HepG2 (cell line): ENCODE measurements around the gene SLC17A5. TPM values are rescaled to one million over a fixed set of nuclear protein-coding genes. Genes with fewer than 3 reads are reported as not detected.
A peak's percentile ranks its signal among the peaks of the same experiment; 100 is the strongest.

ENCODE experiments used
- AGO1 ChIP-seq: fragments of 200-400 bp; formaldehyde crosslinking; IDR thresholded peaks from 2 replicates; pipeline ENCODE4 v1.6.1; 2017; ENCODE audit warnings: mild to moderate bottlenecking, low read depth, low read length, moderate library complexity; ENCODE audit not compliant: poor library complexity, severe bottlenecking
- AKAP8 ChIP-seq: sonication (generic); formaldehyde crosslinking; IDR thresholded peaks from 2 replicates; pipeline ENCODE4 v1.5.1; 2020; ENCODE audit warnings: mild to moderate bottlenecking, missing genetic modification reagents
- ARNT ChIP-seq: fragments of 450-650 bp; IDR thresholded peaks from 2 replicates; pipeline ENCODE4 v1.6.1; 2017
- ATRX ChIP-seq: sonication (generic); formaldehyde crosslinking; IDR thresholded peaks from 2 replicates; pipeline ENCODE4 v1.4.0; 2020; ENCODE audit warnings: missing genetic modification reagents, borderline replicate concordance
- MAF1 ChIP-seq: sonication (generic); formaldehyde crosslinking; IDR thresholded peaks from 2 replicates; pipeline ENCODE4 v1.5.0; 2020; ENCODE audit warnings: missing genetic modification reagents, borderline replicate concordance
- NKX3-1 ChIP-seq: sonication (generic); formaldehyde crosslinking; IDR thresholded peaks from 2 replicates; pipeline ENCODE4 v1.5.0; 2020; ENCODE audit warnings: missing genetic modification reagents
- PAF1 ChIP-seq: IDR thresholded peaks from 2 replicates; pipeline ENCODE4 v1.6.1; 2016; ENCODE audit warnings: missing genetic modification reagents, missing compliant biosample characterization
- XRCC5 ChIP-seq: fragments of 200-400 bp; formaldehyde crosslinking; optimal IDR thresholded peaks from 2 replicates; pipeline ENCODE3; 2017; ENCODE audit warnings: mild to moderate bottlenecking, low read length
- ZBTB42 ChIP-seq: sonication (generic); formaldehyde crosslinking; IDR thresholded peaks from 2 replicates; pipeline ENCODE4 v1.5.0; 2020; ENCODE audit warnings: mild to moderate bottlenecking, missing genetic modification reagents
- ZFX ChIP-seq: sonication (generic); formaldehyde crosslinking; IDR thresholded peaks from 2 replicates; pipeline ENCODE4 v1.4.0; 2020; ENCODE audit warnings: mild to moderate bottlenecking, low read depth, missing genetic modification reagents, moderate library complexity
- ZKSCAN5 ChIP-seq: sonication (generic); formaldehyde crosslinking; IDR thresholded peaks from 2 replicates; pipeline ENCODE4 v1.5.1; 2020; ENCODE audit warnings: mild to moderate bottlenecking, missing genetic modification reagents
- ZNF274 ChIP-seq: sonication (generic); formaldehyde crosslinking; IDR thresholded peaks from 2 replicates; pipeline ENCODE4 v1.5.1; 2020; ENCODE audit warnings: mild to moderate bottlenecking, missing genetic modification reagents
- ZNF331 ChIP-seq: sonication (generic); formaldehyde crosslinking; IDR thresholded peaks from 2 replicates; pipeline ENCODE4 v1.4.0; 2020; ENCODE audit warnings: missing genetic modification reagents
- ZNF446 ChIP-seq: sonication (generic); formaldehyde crosslinking; IDR thresholded peaks from 2 replicates; pipeline ENCODE4 v1.5.0; 2020; ENCODE audit warnings: mild to moderate bottlenecking, missing genetic modification reagents
- ZNF468 ChIP-seq: sonication (generic); formaldehyde crosslinking; IDR thresholded peaks from 2 replicates; pipeline ENCODE4 v1.8.0; 2022; ENCODE audit warnings: mild to moderate bottlenecking, moderate library complexity, missing genetic modification reagents
- ZNF513 ChIP-seq: sonication (generic); formaldehyde crosslinking; conservative IDR thresholded peaks from 2 replicates; pipeline ENCODE4 v1.5.0; 2020; ENCODE audit warnings: missing genetic modification reagents
- ZNF597 ChIP-seq: sonication (generic); formaldehyde crosslinking; IDR thresholded peaks from 2 replicates; pipeline ENCODE4 v1.5.0; 2020; ENCODE audit warnings: missing genetic modification reagents
- polyA plus RNA-seq, 8 experiments: library from polyadenylated mRNA; depleted of rRNA in 3 of 8; stranded (reverse) in 7 of 8; unstranded in 1 of 8; fragments of >200 nt; fragmentation: Illumina TruSeq in 4 of 8; extraction: Trizol in 4 of 8; gene quantifications; 2 replicates each; pipeline versions ENCODE4 v1.2.1 to v1.2.3, GENCODE V29; 2011 to 2016; ENCODE audit warnings: low read depth in 4 of 8, missing spikeins in 1 of 8, mixed read lengths in 1 of 8; ENCODE audit not compliant: insufficient read depth in 1 of 8
- total RNA-seq, 5 experiments: library from RNA; depleted of rRNA; stranded (reverse); fragments of >200 nt; fragmentation: Illumina TruSeq; extraction: Trizol; gene quantifications; 2 replicates each; pipeline ENCODE4 v1.2.3, GENCODE V29; 2016; ENCODE audit warnings: low read depth in 1 of 5
- TF ChIP-seq, protein P1 (sequence below): sonication (generic); formaldehyde crosslinking; IDR thresholded peaks from 2 replicates; pipeline ENCODE4 v1.4.0; 2020; ENCODE audit warnings: missing genetic modification reagents
- TF ChIP-seq, protein P2 (sequence below), 2 experiments: sonication (generic) in 1 of 2; formaldehyde crosslinking in 1 of 2; IDR thresholded peaks; 2 replicates each; pipeline versions ENCODE4 v1.4.0 to v1.6.1; 2016 to 2020; ENCODE audit warnings: borderline replicate concordance in 1 of 2, low read depth in 1 of 2, mild to moderate bottlenecking in 1 of 2, missing genetic modification reagents in 1 of 2

The SLC17A5 gene
- total and polyA plus RNA-seq, 2 of the 13 experiments (the other 11 are each of a cell fraction or from before 2014, with no cell fraction given) = 18.3 to 20.5 TPM

DNA sequence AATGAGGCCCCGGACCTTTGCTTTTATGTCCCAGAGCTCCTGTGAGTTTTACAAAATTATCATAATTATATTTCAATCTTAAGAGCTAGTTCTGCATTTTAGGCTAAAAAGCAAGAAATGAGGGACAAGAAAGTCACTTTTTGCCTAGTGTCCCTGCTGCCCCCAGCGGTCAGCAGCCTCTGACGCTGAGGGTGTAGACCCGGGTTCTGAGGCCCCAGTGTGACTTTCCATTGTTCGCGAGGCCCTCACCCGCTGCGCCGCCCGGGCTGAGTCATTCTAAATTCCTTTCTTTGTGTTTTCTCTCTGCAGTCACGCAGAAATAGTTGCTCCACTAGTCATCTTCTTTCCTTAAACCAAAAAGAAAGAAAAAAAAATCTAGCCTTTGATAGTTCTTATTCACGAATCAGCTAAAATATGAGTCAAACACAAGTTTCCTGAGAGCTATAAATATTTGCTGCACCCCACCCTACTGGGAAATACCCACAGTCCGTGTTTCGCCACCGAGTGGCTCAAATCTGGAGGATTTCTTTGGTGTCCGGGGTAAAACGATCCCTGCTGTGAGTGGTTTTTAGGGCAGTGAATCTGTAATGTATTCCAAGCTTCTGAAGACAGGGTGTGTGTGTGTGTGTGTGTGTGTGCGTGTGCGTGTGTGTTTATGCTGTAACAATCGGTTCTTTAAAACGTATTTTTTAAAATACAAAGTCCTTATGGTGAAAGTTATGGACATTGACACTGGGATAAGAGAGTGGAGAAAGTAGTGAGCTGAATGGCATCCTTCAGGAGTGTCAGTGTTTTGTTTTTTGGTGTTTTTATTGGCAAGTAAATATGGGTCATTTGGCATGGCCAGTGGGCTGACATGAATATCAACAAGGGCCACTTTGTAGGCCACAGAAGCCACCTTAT, 73.3 kb downstream of the SLC17A5 start (continued):
- TF ChIP-seq ZNF597 (CRISPR knock-in tag) (no peak), NKX3-1 (CRISPR knock-in tag) (no peak), ZNF446 (no peak), XRCC5 (peak; percentile 75), AKAP8 (CRISPR knock-in tag) (no peak), ZKSCAN5 (CRISPR knock-in tag) (no peak), MAF1 (no peak), ATRX (no peak), ZFX (peak; percentile 61), ZNF513 (no peak), PAF1 (CRISPR knock-in tag) (no peak), ZNF331 (CRISPR knock-in tag) (peak; percentile 45; the same call in 1 of the 2 replicates), ARNT (no peak), ZNF274 (CRISPR knock-in tag) (no peak), ZNF468 (CRISPR knock-in tag) (no peak), AGO1 (no peak), ZBTB42 (CRISPR knock-in tag) (no peak)
- TF ChIP-seq, protein P1, sequence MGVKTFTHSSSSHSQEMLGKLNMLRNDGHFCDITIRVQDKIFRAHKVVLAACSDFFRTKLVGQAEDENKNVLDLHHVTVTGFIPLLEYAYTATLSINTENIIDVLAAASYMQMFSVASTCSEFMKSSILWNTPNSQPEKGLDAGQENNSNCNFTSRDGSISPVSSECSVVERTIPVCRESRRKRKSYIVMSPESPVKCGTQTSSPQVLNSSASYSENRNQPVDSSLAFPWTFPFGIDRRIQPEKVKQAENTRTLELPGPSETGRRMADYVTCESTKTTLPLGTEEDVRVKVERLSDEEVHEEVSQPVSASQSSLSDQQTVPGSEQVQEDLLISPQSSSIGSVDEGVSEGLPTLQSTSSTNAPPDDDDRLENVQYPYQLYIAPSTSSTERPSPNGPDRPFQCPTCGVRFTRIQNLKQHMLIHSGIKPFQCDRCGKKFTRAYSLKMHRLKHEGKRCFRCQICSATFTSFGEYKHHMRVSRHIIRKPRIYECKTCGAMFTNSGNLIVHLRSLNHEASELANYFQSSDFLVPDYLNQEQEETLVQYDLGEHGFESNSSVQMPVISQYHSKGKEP = no peak
- TF ChIP-seq, protein P2, sequence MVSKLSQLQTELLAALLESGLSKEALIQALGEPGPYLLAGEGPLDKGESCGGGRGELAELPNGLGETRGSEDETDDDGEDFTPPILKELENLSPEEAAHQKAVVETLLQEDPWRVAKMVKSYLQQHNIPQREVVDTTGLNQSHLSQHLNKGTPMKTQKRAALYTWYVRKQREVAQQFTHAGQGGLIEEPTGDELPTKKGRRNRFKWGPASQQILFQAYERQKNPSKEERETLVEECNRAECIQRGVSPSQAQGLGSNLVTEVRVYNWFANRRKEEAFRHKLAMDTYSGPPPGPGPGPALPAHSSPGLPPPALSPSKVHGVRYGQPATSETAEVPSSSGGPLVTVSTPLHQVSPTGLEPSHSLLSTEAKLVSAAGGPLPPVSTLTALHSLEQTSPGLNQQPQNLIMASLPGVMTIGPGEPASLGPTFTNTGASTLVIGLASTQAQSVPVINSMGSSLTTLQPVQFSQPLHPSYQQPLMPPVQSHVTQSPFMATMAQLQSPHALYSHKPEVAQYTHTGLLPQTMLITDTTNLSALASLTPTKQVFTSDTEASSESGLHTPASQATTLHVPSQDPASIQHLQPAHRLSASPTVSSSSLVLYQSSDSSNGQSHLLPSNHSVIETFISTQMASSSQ (IDR thresholded peaks at IDR 0.05; ENCODE audit: low read depth) = no peak
- TF ChIP-seq, protein P2 (CRISPR knock-in tag; IDR thresholded peaks at IDR 0.05; ENCODE audit: borderline replicate concordance) = no peak; the same call in 1 of the 2 replicates
